Skin epidermis (tissue), 12 donors: ENCODE data around the gene PSMC3.
"Not testable (repeated sequence)": the region's sequence is repeated elsewhere in the genome, so short reads cannot be mapped to it uniquely, and the experiment has no call there.

Experiments
- H3K27ac ChIP-seq, 21 experiments: fragments of 200-600 bp; sonication (generic) in 11 of 21; one replicate each; pipeline ENCODE4 v1.5.0; 2020; ENCODE audit warnings: mild to moderate bottlenecking in 3 of 21, inconsistent platforms in 2 of 21, moderate library complexity in 2 of 21
- H3K4me3 ChIP-seq, 7 experiments: fragments of 200-600 bp; sonication (generic) in 2 of 7; one replicate each; pipeline ENCODE4 v1.5.0; 2020; ENCODE audit warnings: inconsistent platforms in 2 of 7, mild to moderate bottlenecking in 2 of 7, moderate library complexity in 1 of 7

The PSMC3 gene

GRCh38 chr11:47426062-47426956 is at the start of gene PSMC3:
TSS of gene PSMC3 (minus strand) at chr11:47426439. CDS start at chr11:47426279, 160 bp downstream.
- Histone ChIP-seq H3K27ac (peak within 1 kb of the TSS; percentile 65 to 99 (median 95)), H3K4me3 (peak within 1 kb of the TSS; percentile 62 to 98 (median 96))

- Histone ChIP-seq H3K27ac (no peak overlapping the region), H3K4me3 (no peak overlapping the region)
Observed at GRCh38 chr11:47470671-47471070, 44.4 kb upstream of the PSMC3 start.

- H3K27ac ChIP-seq, result peak overlapping the region in 3 of 21 experiments; percentile 14 to 44 (median 22)
- no peak overlapping the region for H3K4me3 ChIP-seq
Observed at GRCh38 chr11:47469361-47470179, 43.3 kb upstream of the PSMC3 start.

- Histone ChIP-seq H3K4me3 (no peak overlapping the region), H3K27ac (peak overlapping the region in 4 of 21 experiments; percentile 6 to 44 (median 18))
Observed at GRCh38 chr11:47468598-47469214, 42.5 kb upstream of the PSMC3 start.

GRCh38 chr11:47467357-47467756 is 41.1 kb upstream of the PSMC3 start:
- Histone ChIP-seq H3K4me3 (no peak overlapping the region), H3K27ac (peak overlapping the region in 15 of 21 experiments; percentile 6 to 82 (median 46))

GRCh38 chr11:47466701-47467250 is 40.5 kb upstream of the PSMC3 start:
- H3K27ac ChIP-seq, result peak overlapping the region in 16 of 21 experiments; percentile 6 to 82 (median 46)

GRCh38 chr11:47466201-47466600 is 40.0 kb upstream of the PSMC3 start:
- H3K27ac ChIP-seq, result peak overlapping the region in 13 of 21 experiments; percentile 6 to 67 (median 45)
- no peak overlapping the region for H3K4me3 ChIP-seq

More at GRCh38 chr11:47466701-47467250, 40.5 kb upstream of the PSMC3 start:
- no peak overlapping the region for H3K4me3 ChIP-seq

GRCh38 chr11:47464483-47464882 is 38.2 kb upstream of the PSMC3 start:
- Histone ChIP-seq H3K4me3 (no peak overlapping the region), H3K27ac (peak overlapping the region in 1 of 21 experiments; percentile 30)

GRCh38 chr11:47461876-47462275 is 35.6 kb upstream of the PSMC3 start:
- H3K27ac ChIP-seq, result no peak overlapping the region
- H3K4me3 ChIP-seq, result no peak overlapping the region

GRCh38 chr11:47460571-47461235 is 34.5 kb upstream of the PSMC3 start:
- Histone ChIP-seq H3K27ac (no peak overlapping the region), H3K4me3 (no peak overlapping the region)

- H3K4me3 ChIP-seq, result not testable (repeated sequence)
Observed at GRCh38 chr11:47454258-47454671, 28.0 kb upstream of the PSMC3 start.

GRCh38 chr11:47453365-47453764 is 27.1 kb upstream of the PSMC3 start:
- no peak overlapping the region for H3K27ac ChIP-seq

More at GRCh38 chr11:47454258-47454671, 28.0 kb upstream of the PSMC3 start:
- not testable (repeated sequence) for H3K27ac ChIP-seq

GRCh38 chr11:47451990-47452389 is 25.8 kb upstream of the PSMC3 start:
- Histone ChIP-seq H3K27ac (no peak overlapping the region), H3K4me3 (no peak overlapping the region)

More at GRCh38 chr11:47453365-47453764, 27.1 kb upstream of the PSMC3 start:
- no peak overlapping the region for H3K4me3 ChIP-seq

GRCh38 chr11:47451436-47451835 is 25.2 kb upstream of the PSMC3 start:
- H3K4me3 ChIP-seq, result no peak overlapping the region
- no peak overlapping the region for H3K27ac ChIP-seq

- H3K27ac ChIP-seq, result no peak overlapping the region
- H3K4me3 ChIP-seq, result no peak overlapping the region
Observed at GRCh38 chr11:47449541-47449940, 23.3 kb upstream of the PSMC3 start.

GRCh38 chr11:47448566-47449427 is 22.6 kb upstream of the PSMC3 start, which contains the start of gene RAPSN:
TSS of gene RAPSN (minus strand) at chr11:47449136. CDS start at chr11:47448964, 172 bp downstream.
- no peak within 1 kb of the TSS for H3K27ac ChIP-seq
- no peak within 1 kb of the TSS for H3K4me3 ChIP-seq

GRCh38 chr11:47447906-47448305 is 21.7 kb upstream of the PSMC3 start:
- Histone ChIP-seq H3K27ac (no peak overlapping the region), H3K4me3 (no peak overlapping the region)

- Histone ChIP-seq H3K4me3 (no peak overlapping the region), H3K27ac (no peak overlapping the region)
Observed at GRCh38 chr11:47446833-47447232, 20.6 kb upstream of the PSMC3 start.
